Measurements from ENCODE around the gene EML4.
"Not testable (repeated sequence)": the region's sequence is repeated elsewhere in the genome, so short reads cannot be mapped to it uniquely, and the experiment has no call there.

EML4 gene

GRCh38 chr2:42125841-42126594 lies 43.1 kb upstream of the EML4 start:
- ATAC-seq (ENCODE audit: insufficient read depth, low read depth) = no peak
- Histone ChIP-seq H2AFZ (ENCODE audit: low read depth, low read length) (no peak overlapping the region), H3K79me2 (ENCODE audit: insufficient read depth, low read length) (no peaks in the 10 kb centered on the region), H3K27me3 (ENCODE audit: insufficient read depth, low read length, poor library complexity) (no peaks in the 10 kb centered on the region), H3K4me2 (ENCODE audit: insufficient read depth, low read length) (no peak overlapping the region), H3K4me3 (ENCODE audit: low read depth in 1 of 2, low read length in 2 of 2) (no peak overlapping the region), H3K4me1 (ENCODE audit: insufficient read depth, low read length) (peaks cover 77% of the 10 kb centered on the region), H3K27ac (ENCODE audit: low read length) (peak overlapping the region; percentile 49), H3K9me3 (ENCODE audit: insufficient read depth, low read length, severe bottlenecking) (no peaks in the 10 kb centered on the region), H4K20me1 (ENCODE audit: insufficient read depth, low read length) (no peaks in the 10 kb centered on the region), H3K9ac (ENCODE audit: low read depth, low read length) (no peak overlapping the region), H3K36me3 (ENCODE audit: insufficient read depth, low read length) (no peaks in the 10 kb centered on the region)
- no peak for TF ChIP-seq EZH2 (IDR thresholded peaks at IDR 0.05; ENCODE audit: borderline replicate concordance, low read depth, low read length, severe bottlenecking)
- TF ChIP-seq CTCF (IDR thresholded peaks at IDR 0.05; ENCODE audit: borderline replicate concordance, extremely low read depth, low read length, poor library complexity, severe bottlenecking) = no peak
- DNase-seq = no peak

GRCh38 chr2:42126873-42127272 lies 42.3 kb upstream of the EML4 start:
- not testable (repeated sequence) for H2AFZ ChIP-seq (ENCODE audit: low read depth, low read length); H3K36me3 ChIP-seq (ENCODE audit: insufficient read depth, low read length); H3K27me3 ChIP-seq (ENCODE audit: insufficient read depth, low read length, poor library complexity); DNase-seq; ATAC-seq (ENCODE audit: insufficient read depth, low read depth); H3K4me3 ChIP-seq (ENCODE audit: low read depth in 1 of 2, low read length in 2 of 2); H3K9ac ChIP-seq (ENCODE audit: low read depth, low read length); H3K9me3 ChIP-seq (ENCODE audit: insufficient read depth, low read length, severe bottlenecking); H4K20me1 ChIP-seq (ENCODE audit: insufficient read depth, low read length); H3K79me2 ChIP-seq (ENCODE audit: insufficient read depth, low read length)
- Histone ChIP-seq H3K4me2 (ENCODE audit: insufficient read depth, low read length) (peak overlapping the region; percentile 24), H3K27ac (ENCODE audit: low read length) (peak overlapping the region; percentile 15; the same call in 1 of the 2 replicates), H3K4me1 (ENCODE audit: insufficient read depth, low read length) (peaks cover 83% of the 10 kb centered on the region)

GRCh38 chr2:42127425-42128424 lies 41.4 kb upstream of the EML4 start:
- Histone ChIP-seq H3K4me3 (ENCODE audit: low read depth in 1 of 2, low read length in 2 of 2) (no peak overlapping the region), H2AFZ (ENCODE audit: low read depth, low read length) (no peak overlapping the region), H3K27ac (ENCODE audit: low read length) (peak overlapping the region; percentile 15), H3K4me1 (ENCODE audit: insufficient read depth, low read length) (peaks cover 91% of the 10 kb centered on the region), H3K79me2 (ENCODE audit: insufficient read depth, low read length) (no peaks in the 10 kb centered on the region), H3K4me2 (ENCODE audit: insufficient read depth, low read length) (peak overlapping the region; percentile 24), H3K9ac (ENCODE audit: low read depth, low read length) (no peak overlapping the region), H3K9me3 (ENCODE audit: insufficient read depth, low read length, severe bottlenecking) (no peaks in the 10 kb centered on the region), H3K36me3 (ENCODE audit: insufficient read depth, low read length) (no peaks in the 10 kb centered on the region), H3K27me3 (ENCODE audit: insufficient read depth, low read length, poor library complexity) (no peaks in the 10 kb centered on the region), H4K20me1 (ENCODE audit: insufficient read depth, low read length) (no peaks in the 10 kb centered on the region)
- DNase-seq = no peak
- ATAC-seq (ENCODE audit: insufficient read depth, low read depth) = no peak
- TF ChIP-seq EZH2 (IDR thresholded peaks at IDR 0.05; ENCODE audit: borderline replicate concordance, low read depth, low read length, severe bottlenecking) (no peak), CTCF (IDR thresholded peaks at IDR 0.05; ENCODE audit: borderline replicate concordance, extremely low read depth, low read length, poor library complexity, severe bottlenecking) (no peak)
